ENCODE results near the gene FAM135A. TPM values are rescaled to one million over a fixed set of nuclear protein-coding genes. Genes with fewer than 3 reads are reported as not detected.
A peak's percentile ranks its signal among the peaks of the same experiment; 100 is the strongest.

FAM135A gene
- total and polyA plus RNA-seq, 2 of the 13 experiments (the other 11 are each of a cell fraction or from before 2014, with no cell fraction given), result 26.9 to 31.5 TPM

DNA sequence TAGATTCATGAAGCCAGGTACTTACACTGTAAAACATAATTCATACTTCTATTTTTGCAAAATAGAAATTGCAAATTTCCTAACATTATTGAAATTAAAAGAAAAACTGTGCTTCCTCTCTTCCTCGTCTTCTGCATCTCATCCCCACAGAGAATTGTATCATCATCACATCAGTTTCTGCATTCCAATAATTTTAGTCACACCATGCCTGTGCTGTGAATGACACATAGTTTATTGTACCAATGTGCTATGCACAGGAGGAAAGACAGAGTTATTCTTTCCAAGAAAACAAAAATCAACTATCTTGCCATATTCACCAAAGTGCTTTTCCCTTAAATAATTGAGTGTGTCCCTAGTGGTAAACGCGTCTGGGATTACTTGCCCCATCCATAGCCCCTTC is 38.1 kb upstream of the FAM135A start:
- Histone ChIP-seq H3K36me3 (replicated peaks in 1 of 2; ENCODE audit: control insufficient read depth in 1 of 2, insufficient read depth in 2 of 2, low read length in 2 of 2) (no peaks in the 10 kb centered on the region), H3K9me3 (ENCODE audit: low read length) (no peaks in the 10 kb centered on the region), H3K4me1 (ENCODE audit: insufficient read depth, low read length) (peaks cover 17% of the 10 kb centered on the region; the same call in 1 of the 2 replicates), H3K4me2 (ENCODE audit: low read depth, low read length) (no peak overlapping the region), H3K79me2 (ENCODE audit: insufficient read depth, low read length) (no peaks in the 10 kb centered on the region), H3K4me3 (replicated peaks in 1 of 3; ENCODE audit: insufficient read depth in 1 of 3, low read depth in 2 of 3, low read length in 3 of 3) (no peak overlapping the region), H3K9ac (ENCODE audit: insufficient read depth, low read depth, low read length) (no peak overlapping the region), H3K27ac (ENCODE audit: extremely low read length, insufficient read depth, low read length) (no peak overlapping the region), H3K27me3 (ENCODE audit: control insufficient read depth in 1 of 2, insufficient read depth in 2 of 2, low read length in 2 of 2) (no peaks in the 10 kb centered on the region; a peak in 1 of 5 replicates), H2AFZ (ENCODE audit: low read length) (no peak overlapping the region), H4K20me1 (ENCODE audit: insufficient read depth, low read length) (no peaks in the 10 kb centered on the region)
- BruUV-seq (replicated peaks), result no TSS peak
- no peak for ATAC-seq
- ChIA-PET CTCF (ENCODE audit: low intra/inter-chr PET ratio, low total read pairs) (no interaction called here), POLR2A (no interaction called here)
- in situ Hi-C loops (cut with HindIII; ENCODE audit: extremely low pct_ligation_motif_present, low pct_unique_long_range_greater_than_20kb) (no loop called here), intact Hi-C loops (cut with micrococcal nuclease; ENCODE audit: unreplicated experiment) (no loop called here)
- no peak for TF ChIP-seq ZNF792 (CRISPR knock-in tag; IDR thresholded peaks at IDR 0.05)
- TF ChIP-seq, protein P1, sequence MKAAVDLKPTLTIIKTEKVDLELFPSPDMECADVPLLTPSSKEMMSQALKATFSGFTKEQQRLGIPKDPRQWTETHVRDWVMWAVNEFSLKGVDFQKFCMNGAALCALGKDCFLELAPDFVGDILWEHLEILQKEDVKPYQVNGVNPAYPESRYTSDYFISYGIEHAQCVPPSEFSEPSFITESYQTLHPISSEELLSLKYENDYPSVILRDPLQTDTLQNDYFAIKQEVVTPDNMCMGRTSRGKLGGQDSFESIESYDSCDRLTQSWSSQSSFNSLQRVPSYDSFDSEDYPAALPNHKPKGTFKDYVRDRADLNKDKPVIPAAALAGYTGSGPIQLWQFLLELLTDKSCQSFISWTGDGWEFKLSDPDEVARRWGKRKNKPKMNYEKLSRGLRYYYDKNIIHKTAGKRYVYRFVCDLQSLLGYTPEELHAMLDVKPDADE (CRISPR knock-in tag; IDR thresholded peaks at IDR 0.05), result no peak
- TF ChIP-seq SMYD3 (CRISPR knock-in tag; IDR thresholded peaks at IDR 0.05), result no peak
- no peak for TF ChIP-seq JUN (CRISPR knock-in tag; IDR thresholded peaks at IDR 0.05)
- 60% methylated on average over 3 of the region's 3 CpGs for WGBS (ENCODE audit: low lambda C conversion rate)
- FAIRE-seq, result no peak
- no peak for DNase-seq (ENCODE audit: low spot score)

DNA sequence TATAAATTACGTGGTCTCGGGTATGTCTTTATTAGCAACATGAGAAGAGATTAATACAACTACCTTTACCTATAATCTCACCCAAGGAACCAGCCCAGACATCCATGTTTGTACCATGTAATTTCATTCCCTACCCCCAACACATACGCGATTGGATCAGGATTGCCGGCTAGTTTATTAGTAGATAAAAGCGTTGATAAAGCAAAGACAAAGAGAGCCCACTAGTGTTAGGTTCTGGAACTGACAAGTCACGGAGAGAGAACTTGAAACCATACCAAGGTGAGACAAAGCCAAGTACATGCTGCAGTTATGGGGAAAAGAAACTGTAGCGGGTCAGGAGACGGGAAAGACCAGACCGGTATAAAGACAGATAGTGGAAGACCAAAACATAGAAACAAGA is 37.4 kb upstream of the FAM135A start:
- Histone ChIP-seq H3K27me3 (ENCODE audit: control insufficient read depth in 1 of 2, insufficient read depth in 2 of 2, low read length in 2 of 2) (no peaks in the 10 kb centered on the region; a peak in 1 of 5 replicates), H4K20me1 (ENCODE audit: insufficient read depth, low read length) (no peaks in the 10 kb centered on the region), H2AFZ (ENCODE audit: low read length) (peak overlapping the region; percentile 2), H3K4me1 (ENCODE audit: insufficient read depth, low read length) (peaks cover 17% of the 10 kb centered on the region; the same call in 1 of the 2 replicates), H3K27ac (ENCODE audit: extremely low read length, insufficient read depth, low read length) (no peak overlapping the region), H3K36me3 (replicated peaks in 1 of 2; ENCODE audit: control insufficient read depth in 1 of 2, insufficient read depth in 2 of 2, low read length in 2 of 2) (no peaks in the 10 kb centered on the region), H3K4me2 (ENCODE audit: low read depth, low read length) (no peak overlapping the region), H3K79me2 (ENCODE audit: insufficient read depth, low read length) (no peaks in the 10 kb centered on the region), H3K9ac (ENCODE audit: insufficient read depth, low read depth, low read length) (no peak overlapping the region), H3K4me3 (replicated peaks in 1 of 3; ENCODE audit: insufficient read depth in 1 of 3, low read depth in 2 of 3, low read length in 3 of 3) (no peak overlapping the region), H3K9me3 (ENCODE audit: low read length) (no peaks in the 10 kb centered on the region)
- ATAC-seq (no peak), DNase-seq (ENCODE audit: low spot score) (peak; percentile 12), FAIRE-seq (no peak)
- intact Hi-C loops (cut with micrococcal nuclease; ENCODE audit: unreplicated experiment) (no loop called here), in situ Hi-C loops (cut with HindIII; ENCODE audit: extremely low pct_ligation_motif_present, low pct_unique_long_range_greater_than_20kb) (no loop called here)
- no TSS peak for BruUV-seq (replicated peaks)
- 58% methylated on average over 10 of the region's 10 CpGs for WGBS (ENCODE audit: low lambda C conversion rate)
- ChIA-PET POLR2A (no interaction called here), CTCF (ENCODE audit: low intra/inter-chr PET ratio, low total read pairs) (no interaction called here)
- TF ChIP-seq ZNF629 (CRISPR knock-in tag; conservative IDR thresholded peaks at IDR 0.05) (no peak), SMARCE1 (IDR thresholded peaks at IDR 0.05; ENCODE audit: borderline replicate concordance) (no peak), ESRRA (CRISPR knock-in tag; IDR thresholded peaks at IDR 0.05; ENCODE audit: low read depth) (no peak), ZNF335 (CRISPR knock-in tag; IDR thresholded peaks at IDR 0.05) (no peak), REPIN1 (CRISPR knock-in tag; IDR thresholded peaks at IDR 0.05; ENCODE audit: borderline replicate concordance, low read depth) (no peak), HOXA5 (CRISPR knock-in tag; IDR thresholded peaks at IDR 0.05) (no peak), GZF1 (CRISPR knock-in tag; IDR thresholded peaks at IDR 0.05) (no peak), HOXD1 (CRISPR knock-in tag; IDR thresholded peaks at IDR 0.05) (no peak), DMAP1 (CRISPR knock-in tag; IDR thresholded peaks at IDR 0.05) (no peak), PHF21A (CRISPR knock-in tag; IDR thresholded peaks at IDR 0.05) (no peak)
- TF ChIP-seq, protein P2, sequence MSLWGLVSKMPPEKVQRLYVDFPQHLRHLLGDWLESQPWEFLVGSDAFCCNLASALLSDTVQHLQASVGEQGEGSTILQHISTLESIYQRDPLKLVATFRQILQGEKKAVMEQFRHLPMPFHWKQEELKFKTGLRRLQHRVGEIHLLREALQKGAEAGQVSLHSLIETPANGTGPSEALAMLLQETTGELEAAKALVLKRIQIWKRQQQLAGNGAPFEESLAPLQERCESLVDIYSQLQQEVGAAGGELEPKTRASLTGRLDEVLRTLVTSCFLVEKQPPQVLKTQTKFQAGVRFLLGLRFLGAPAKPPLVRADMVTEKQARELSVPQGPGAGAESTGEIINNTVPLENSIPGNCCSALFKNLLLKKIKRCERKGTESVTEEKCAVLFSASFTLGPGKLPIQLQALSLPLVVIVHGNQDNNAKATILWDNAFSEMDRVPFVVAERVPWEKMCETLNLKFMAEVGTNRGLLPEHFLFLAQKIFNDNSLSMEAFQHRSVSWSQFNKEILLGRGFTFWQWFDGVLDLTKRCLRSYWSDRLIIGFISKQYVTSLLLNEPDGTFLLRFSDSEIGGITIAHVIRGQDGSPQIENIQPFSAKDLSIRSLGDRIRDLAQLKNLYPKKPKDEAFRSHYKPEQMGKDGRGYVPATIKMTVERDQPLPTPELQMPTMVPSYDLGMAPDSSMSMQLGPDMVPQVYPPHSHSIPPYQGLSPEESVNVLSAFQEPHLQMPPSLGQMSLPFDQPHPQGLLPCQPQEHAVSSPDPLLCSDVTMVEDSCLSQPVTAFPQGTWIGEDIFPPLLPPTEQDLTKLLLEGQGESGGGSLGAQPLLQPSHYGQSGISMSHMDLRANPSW (CRISPR knock-in tag; IDR thresholded peaks at IDR 0.05; ENCODE audit: borderline replicate concordance), result no peak
- TF ChIP-seq, protein P3, sequence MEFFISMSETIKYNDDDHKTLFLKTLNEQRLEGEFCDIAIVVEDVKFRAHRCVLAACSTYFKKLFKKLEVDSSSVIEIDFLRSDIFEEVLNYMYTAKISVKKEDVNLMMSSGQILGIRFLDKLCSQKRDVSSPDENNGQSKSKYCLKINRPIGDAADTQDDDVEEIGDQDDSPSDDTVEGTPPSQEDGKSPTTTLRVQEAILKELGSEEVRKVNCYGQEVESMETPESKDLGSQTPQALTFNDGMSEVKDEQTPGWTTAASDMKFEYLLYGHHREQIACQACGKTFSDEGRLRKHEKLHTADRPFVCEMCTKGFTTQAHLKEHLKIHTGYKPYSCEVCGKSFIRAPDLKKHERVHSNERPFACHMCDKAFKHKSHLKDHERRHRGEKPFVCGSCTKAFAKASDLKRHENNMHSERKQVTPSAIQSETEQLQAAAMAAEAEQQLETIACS (CRISPR knock-in tag; IDR thresholded peaks at IDR 0.05), result no peak
